Stimulated activated naive CD4-positive, alpha-beta T cell (primary cell): ENCODE results near the gene BCAP29.

Source experiments
- DNase-seq, 6 experiments: peaks; one replicate each; lab custom pipeline; 2025; lab: John Stamatoyannopoulos, UW

The BCAP29 gene

GRCh38 chr7:107581387-107582013 lies 1.5 kb downstream of the BCAP29 start:
- DNase-seq: no peak

- DNase-seq: no peak
Measured at GRCh38 chr7:107582875-107583274, 2.8 kb downstream of the BCAP29 start.

GRCh38 chr7:107584716-107585115 lies 4.7 kb downstream of the BCAP29 start:
- no peak for DNase-seq

GRCh38 chr7:107588529-107589130 lies 8.6 kb downstream of the BCAP29 start:
- DNase-seq: no peak

- no peak for DNase-seq
Measured at GRCh38 chr7:107591421-107591820, 11.4 kb downstream of the BCAP29 start.

GRCh38 chr7:107592361-107593024 lies 12.4 kb downstream of the BCAP29 start:
- DNase-seq: no peak

GRCh38 chr7:107593025-107593410 lies 13.0 kb downstream of the BCAP29 start:
- DNase-seq: no peak

- DNase-seq: no peak
Measured at GRCh38 chr7:107594961-107595737, 15.1 kb downstream of the BCAP29 start.

GRCh38 chr7:107596881-107597581 lies 17.0 kb downstream of the BCAP29 start:
- no peak for DNase-seq

- no peak for DNase-seq
Measured at GRCh38 chr7:107597582-107597916, 17.5 kb downstream of the BCAP29 start.

GRCh38 chr7:107597953-107598352 lies 17.9 kb downstream of the BCAP29 start:
- no peak for DNase-seq

GRCh38 chr7:107599262-107599661 lies 19.2 kb downstream of the BCAP29 start:
- DNase-seq: no peak

- no peak for DNase-seq
Measured at GRCh38 chr7:107600816-107601215, 20.8 kb downstream of the BCAP29 start.

- no peak for DNase-seq
Measured at GRCh38 chr7:107605218-107605815, 25.3 kb downstream of the BCAP29 start.

GRCh38 chr7:107606303-107606702 lies 26.3 kb downstream of the BCAP29 start:
- no peak for DNase-seq

- no peak for DNase-seq
Measured at GRCh38 chr7:107609811-107610261, 29.8 kb downstream of the BCAP29 start.

- DNase-seq: no peak
Measured at GRCh38 chr7:107610323-107610722, 30.3 kb downstream of the BCAP29 start.

GRCh38 chr7:107613439-107613838 lies 33.4 kb downstream of the BCAP29 start:
- no peak for DNase-seq

GRCh38 chr7:107613948-107614347 lies 33.9 kb downstream of the BCAP29 start:
- no peak for DNase-seq

GRCh38 chr7:107614425-107614824 lies 34.4 kb downstream of the BCAP29 start:
- DNase-seq: no peak

GRCh38 chr7:107615910-107616680 lies 36.0 kb downstream of the BCAP29 start:
- no peak for DNase-seq
